ENCODE data around the gene PALB2. TPM values are rescaled to one million over a fixed set of nuclear protein-coding genes. Genes with fewer than 3 reads are reported as not detected.
"Not testable (repeated sequence)": the region's sequence is repeated elsewhere in the genome, so short reads cannot be mapped to it uniquely, and the experiment has no call there.

Gene PALB2
- total RNA-seq, 1 donor from 2014 or later = 10.1 TPM

GRCh38 chr16:23615805-23616204 is 25.3 kb downstream of the PALB2 start:
- intact Hi-C loops (cut with DNase I) = no loop called here
- no peak for DNase-seq (ENCODE audit: extremely low spot score in 2 of 2)
- H3K4me1 ChIP-seq = no peaks in the 10 kb centered on the region

GRCh38 chr16:23611936-23612335 is 29.2 kb downstream of the PALB2 start:
- Histone ChIP-seq H3K4me3 (no peak overlapping the region), H3K9me3 (no peaks in the 10 kb centered on the region), H3K36me3 (peaks cover 0 to 32% of the 10 kb centered on the region in 2 donors), H3K27ac (no peak overlapping the region), H3K4me1 (no peaks in the 10 kb centered on the region), H3K27me3 (no peaks in the 10 kb centered on the region)
- TF ChIP-seq POLR2AphosphoS5 (IDR thresholded peaks at IDR 0.05; ENCODE audit: insufficient read depth in 1 of 2, low read depth in 1 of 2) = no peak
- no peak for TF ChIP-seq POLR2A (IDR thresholded peaks at IDR 0.05)
- TF ChIP-seq CTCF (IDR thresholded peaks at IDR 0.05) = no peak
- intact Hi-C loops (cut with DNase I) = no loop called here
- no peak for DNase-seq (ENCODE audit: extremely low spot score in 2 of 2)

More at GRCh38 chr16:23615805-23616204, 25.3 kb downstream of the PALB2 start:
- H3K27me3 ChIP-seq = no peaks in the 10 kb centered on the region
- peaks cover 0 to 32% of the 10 kb centered on the region in 2 donors for H3K36me3 ChIP-seq
- H3K4me3 ChIP-seq = no peak overlapping the region
- H3K27ac ChIP-seq = no peak overlapping the region
- TF ChIP-seq POLR2A (IDR thresholded peaks at IDR 0.05) (no peak), POLR2AphosphoS5 (IDR thresholded peaks at IDR 0.05; ENCODE audit: insufficient read depth in 1 of 2, low read depth in 1 of 2) (no peak), CTCF (IDR thresholded peaks at IDR 0.05) (no peak)
- no peaks in the 10 kb centered on the region for H3K9me3 ChIP-seq

GRCh38 chr16:23610905-23611304 is 30.2 kb downstream of the PALB2 start:
- intact Hi-C loops (cut with DNase I); H3K4me1 ChIP-seq; H3K27ac ChIP-seq; H3K9me3 ChIP-seq; H3K27me3 ChIP-seq; DNase-seq (ENCODE audit: extremely low spot score in 2 of 2); H3K4me3 ChIP-seq: not testable (repeated sequence)
- H3K36me3 ChIP-seq = peaks cover 0 to 27% of the 10 kb centered on the region in 2 donors

GRCh38 chr16:23609929-23610328 is 31.2 kb downstream of the PALB2 start:
- H3K27ac ChIP-seq = no peak overlapping the region
- no peak for TF ChIP-seq POLR2A (IDR thresholded peaks at IDR 0.05)
- no peak for TF ChIP-seq POLR2AphosphoS5 (IDR thresholded peaks at IDR 0.05; ENCODE audit: insufficient read depth in 1 of 2, low read depth in 1 of 2)
- no peak for TF ChIP-seq CTCF (IDR thresholded peaks at IDR 0.05)
- intact Hi-C loops (cut with DNase I) = no loop called here
- no peak overlapping the region for H3K4me3 ChIP-seq
- H3K36me3 ChIP-seq = peaks cover 0 to 33% of the 10 kb centered on the region in 2 donors
- no peaks in the 10 kb centered on the region for H3K9me3 ChIP-seq
- H3K27me3 ChIP-seq = no peaks in the 10 kb centered on the region
- DNase-seq (ENCODE audit: extremely low spot score in 2 of 2) = no peak
- H3K4me1 ChIP-seq = no peaks in the 10 kb centered on the region

- Histone ChIP-seq H3K27ac (no peak overlapping the region), H3K9me3 (no peaks in the 10 kb centered on the region), H3K27me3 (no peaks in the 10 kb centered on the region), H3K36me3 (peaks cover 0 to 33% of the 10 kb centered on the region in 2 donors), H3K4me1 (no peaks in the 10 kb centered on the region), H3K4me3 (no peak overlapping the region)
- no peak for TF ChIP-seq CTCF (IDR thresholded peaks at IDR 0.05)
- no peak for TF ChIP-seq POLR2AphosphoS5 (IDR thresholded peaks at IDR 0.05; ENCODE audit: insufficient read depth in 1 of 2, low read depth in 1 of 2)
- DNase-seq (ENCODE audit: extremely low spot score in 2 of 2) = no peak
- intact Hi-C loops (cut with DNase I) = no loop called here
These were observed 32.9 kb downstream of the PALB2 start for GRCh38 chr16:23608194-23608593.

GRCh38 chr16:23607726-23608125 is 33.4 kb downstream of the PALB2 start:
- no peaks in the 10 kb centered on the region for H3K9me3 ChIP-seq
- H3K4me3 ChIP-seq = no peak overlapping the region
- intact Hi-C loops (cut with DNase I) = no loop called here
- H3K27ac ChIP-seq = no peak overlapping the region
- H3K27me3 ChIP-seq = no peaks in the 10 kb centered on the region
- H3K4me1 ChIP-seq = no peaks in the 10 kb centered on the region
- peaks cover 0 to 38% of the 10 kb centered on the region in 2 donors for H3K36me3 ChIP-seq
- TF ChIP-seq POLR2A (IDR thresholded peaks at IDR 0.05) (no peak), CTCF (IDR thresholded peaks at IDR 0.05) (no peak), POLR2AphosphoS5 (IDR thresholded peaks at IDR 0.05; ENCODE audit: insufficient read depth in 1 of 2, low read depth in 1 of 2) (no peak)
- no peak for DNase-seq (ENCODE audit: extremely low spot score in 2 of 2)

All from vagina (tissue), 2 donors.